ENCODE results near the gene NPEPPS.

Gene NPEPPS

GRCh38 chr17:47620503-47621245 is 89.8 kb downstream of the NPEPPS start:
- no peak overlapping the region for H2BK15ac ChIP-seq (ENCODE audit: low read depth, poor library complexity, severe bottlenecking)
- peak overlapping the region; percentile 77 for H3K9ac ChIP-seq (ENCODE audit: low read length)
- H3K18ac ChIP-seq (ENCODE audit: low read depth in 1 of 2, low read length in 2 of 2) = no peak overlapping the region
- H3K4me3 ChIP-seq (ENCODE audit: insufficient read depth in 1 of 2, low read depth in 1 of 2, low read length in 2 of 2) = no peak overlapping the region
- peaks cover 7% of the 10 kb centered on the region for H3K79me1 ChIP-seq (replicated peaks; ENCODE audit: low read length, poor library complexity, severe bottlenecking)
- no peak overlapping the region for H3K4ac ChIP-seq (ENCODE audit: low read depth in 1 of 2, low read length in 2 of 2)
- no peak for DNase-seq
- no peak overlapping the region for H3K23ac ChIP-seq (ENCODE audit: low read length in 2 of 2)
- no peaks in the 10 kb centered on the region for H3K9me3 ChIP-seq (ENCODE audit: control insufficient read depth, low read length)
- no peak overlapping the region for H2AFZ ChIP-seq (ENCODE audit: low read depth, low read length)
- H4K8ac ChIP-seq (ENCODE audit: low read length) = no peak overlapping the region
- no peak overlapping the region for H2BK12ac ChIP-seq (ENCODE audit: low read length in 2 of 2)
- WGBS = 99% methylated on average over 2 of the region's 3 CpGs
- H3K27me3 ChIP-seq (ENCODE audit: control insufficient read depth in 1 of 2, insufficient read depth in 1 of 2, low read length in 2 of 2) = no peaks in the 10 kb centered on the region
- H3K14ac ChIP-seq (ENCODE audit: low read length in 2 of 2) = no peak overlapping the region
- no peak overlapping the region for H4K91ac ChIP-seq (ENCODE audit: low read length)
- no peak overlapping the region for H3K4me2 ChIP-seq (ENCODE audit: low read length, poor library complexity, severe bottlenecking)
- H3K27ac ChIP-seq (ENCODE audit: low read length, poor library complexity, severe bottlenecking) = peak overlapping the region; percentile 93
- H3K4me1 ChIP-seq (ENCODE audit: control insufficient read depth, insufficient read depth, low read depth, low read length) = peaks cover 8% of the 10 kb centered on the region
- peaks cover 16 to 82% of the 10 kb centered on the region in 2 experiments for H3K36me3 ChIP-seq (ENCODE audit: control insufficient read depth in 1 of 2, insufficient read depth in 2 of 2, low read depth in 1 of 2, low read length in 2 of 2)
- H2BK5ac ChIP-seq (ENCODE audit: low read depth, low read length, poor library complexity, severe bottlenecking) = no peak overlapping the region
- no peak overlapping the region for H2BK120ac ChIP-seq (ENCODE audit: low read depth, low read length)
- no peak overlapping the region for H2AK5ac ChIP-seq (ENCODE audit: low read length, severe bottlenecking)

- Histone ChIP-seq H2AFZ (ENCODE audit: low read depth, low read length) (no peak overlapping the region), H3K36me3 (ENCODE audit: control insufficient read depth in 1 of 2, insufficient read depth in 2 of 2, low read depth in 1 of 2, low read length in 2 of 2) (peaks cover 12 to 82% of the 10 kb centered on the region in 2 experiments), H3K4me1 (ENCODE audit: control insufficient read depth, insufficient read depth, low read depth, low read length) (peaks cover 6% of the 10 kb centered on the region), H2BK15ac (ENCODE audit: low read depth, poor library complexity, severe bottlenecking) (no peak overlapping the region), H3K4me3 (ENCODE audit: insufficient read depth in 1 of 2, low read depth in 1 of 2, low read length in 2 of 2) (peak overlapping the region in 1 of 2 experiments; percentile 61), H2BK120ac (ENCODE audit: low read depth, low read length) (no peak overlapping the region), H3K23ac (ENCODE audit: low read length in 2 of 2) (no peak overlapping the region), H3K79me1 (replicated peaks; ENCODE audit: low read length, poor library complexity, severe bottlenecking) (peaks cover 5% of the 10 kb centered on the region), H3K4ac (ENCODE audit: low read depth in 1 of 2, low read length in 2 of 2) (no peak overlapping the region), H3K27ac (ENCODE audit: low read length, poor library complexity, severe bottlenecking) (peak overlapping the region; percentile 93), H3K27me3 (ENCODE audit: control insufficient read depth in 1 of 2, insufficient read depth in 1 of 2, low read length in 2 of 2) (no peaks in the 10 kb centered on the region), H4K91ac (ENCODE audit: low read length) (no peak overlapping the region), H2AK5ac (ENCODE audit: low read length, severe bottlenecking) (no peak overlapping the region), H3K9ac (ENCODE audit: low read length) (peak overlapping the region; percentile 77), H3K4me2 (ENCODE audit: low read length, poor library complexity, severe bottlenecking) (peak overlapping the region; percentile 23), H2BK5ac (ENCODE audit: low read depth, low read length, poor library complexity, severe bottlenecking) (no peak overlapping the region), H2BK12ac (ENCODE audit: low read length in 2 of 2) (no peak overlapping the region), H4K8ac (ENCODE audit: low read length) (peak overlapping the region; percentile 63), H3K14ac (ENCODE audit: low read length in 2 of 2) (peak overlapping the region in 1 of 2 experiments; percentile 18), H3K9me3 (ENCODE audit: control insufficient read depth, low read length) (no peaks in the 10 kb centered on the region), H3K18ac (ENCODE audit: low read depth in 1 of 2, low read length in 2 of 2) (no peak overlapping the region)
- DNase-seq = peak; percentile 91
- 32% methylated on average over 5 of the region's 9 CpGs for WGBS
Measured at GRCh38 chr17:47621293-47622179, 90.6 kb downstream of the NPEPPS start.

- Histone ChIP-seq H3K14ac (ENCODE audit: low read length in 2 of 2) (no peak overlapping the region), H3K18ac (ENCODE audit: low read depth in 1 of 2, low read length in 2 of 2) (no peak overlapping the region), H4K91ac (ENCODE audit: low read length) (no peak overlapping the region), H3K4me3 (ENCODE audit: insufficient read depth in 1 of 2, low read depth in 1 of 2, low read length in 2 of 2) (peak overlapping the region in 1 of 2 experiments; percentile 40), H3K27me3 (ENCODE audit: control insufficient read depth in 1 of 2, insufficient read depth in 1 of 2, low read length in 2 of 2) (no peaks in the 10 kb centered on the region), H3K4me2 (ENCODE audit: low read length, poor library complexity, severe bottlenecking) (peak overlapping the region; percentile 29), H2BK12ac (ENCODE audit: low read length in 2 of 2) (no peak overlapping the region), H2AK5ac (ENCODE audit: low read length, severe bottlenecking) (peak overlapping the region; percentile 88), H3K4me1 (ENCODE audit: control insufficient read depth, insufficient read depth, low read depth, low read length) (peaks cover 6% of the 10 kb centered on the region), H3K27ac (ENCODE audit: low read length, poor library complexity, severe bottlenecking) (peak overlapping the region; percentile 89), H2AFZ (ENCODE audit: low read depth, low read length) (no peak overlapping the region), H4K8ac (ENCODE audit: low read length) (no peak overlapping the region), H2BK5ac (ENCODE audit: low read depth, low read length, poor library complexity, severe bottlenecking) (peak overlapping the region; percentile 14), H2BK15ac (ENCODE audit: low read depth, poor library complexity, severe bottlenecking) (no peak overlapping the region), H3K9ac (ENCODE audit: low read length) (peak overlapping the region; percentile 77), H3K9me3 (ENCODE audit: control insufficient read depth, low read length) (no peaks in the 10 kb centered on the region), H3K4ac (ENCODE audit: low read depth in 1 of 2, low read length in 2 of 2) (no peak overlapping the region), H3K36me3 (ENCODE audit: control insufficient read depth in 1 of 2, insufficient read depth in 2 of 2, low read depth in 1 of 2, low read length in 2 of 2) (peaks cover 12 to 78% of the 10 kb centered on the region in 2 experiments), H3K79me1 (replicated peaks; ENCODE audit: low read length, poor library complexity, severe bottlenecking) (peaks cover 5% of the 10 kb centered on the region), H2BK120ac (ENCODE audit: low read depth, low read length) (no peak overlapping the region), H3K23ac (ENCODE audit: low read length in 2 of 2) (no peak overlapping the region)
- DNase-seq = no peak
- WGBS = 43% methylated on average over 1 of the region's 2 CpGs
Measured at GRCh38 chr17:47622180-47622549, 91.3 kb downstream of the NPEPPS start.

DNA sequence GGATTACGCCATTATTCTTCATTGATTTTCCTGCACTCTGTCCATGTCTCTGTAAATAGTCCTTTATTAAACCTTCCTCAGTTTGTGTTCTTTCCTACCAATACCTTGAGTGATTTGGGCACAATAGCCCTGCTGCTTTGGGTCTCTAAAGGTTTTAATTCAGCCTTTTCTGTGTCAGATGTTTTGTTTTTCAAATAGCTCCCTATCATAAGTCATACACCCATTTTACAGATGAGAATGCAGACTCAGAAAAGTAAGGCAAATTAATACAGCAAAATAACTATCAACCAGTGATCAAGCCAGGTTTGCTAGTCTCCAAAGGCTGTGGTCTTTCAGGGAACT is 93.8 kb downstream of the NPEPPS start:
- 62% methylated on average over 1 of the region's 1 CpG for WGBS
- H2BK15ac ChIP-seq (ENCODE audit: low read depth, poor library complexity, severe bottlenecking) = no peak overlapping the region
- H2BK120ac ChIP-seq (ENCODE audit: low read depth, low read length) = no peak overlapping the region
- H3K14ac ChIP-seq (ENCODE audit: low read length in 2 of 2) = no peak overlapping the region
- no peaks in the 10 kb centered on the region for H3K27me3 ChIP-seq (ENCODE audit: control insufficient read depth in 1 of 2, insufficient read depth in 1 of 2, low read length in 2 of 2)
- H3K4me2 ChIP-seq (ENCODE audit: low read length, poor library complexity, severe bottlenecking) = no peak overlapping the region
- no peak overlapping the region for H2AK5ac ChIP-seq (ENCODE audit: low read length, severe bottlenecking)
- no peak overlapping the region for H2AFZ ChIP-seq (ENCODE audit: low read depth, low read length)
- H3K79me1 ChIP-seq (replicated peaks; ENCODE audit: low read length, poor library complexity, severe bottlenecking) = peaks cover 3% of the 10 kb centered on the region
- H4K91ac ChIP-seq (ENCODE audit: low read length) = no peak overlapping the region
- no peak overlapping the region for H4K8ac ChIP-seq (ENCODE audit: low read length)
- no peak overlapping the region for H2BK5ac ChIP-seq (ENCODE audit: low read depth, low read length, poor library complexity, severe bottlenecking)
- no peak overlapping the region for H2BK12ac ChIP-seq (ENCODE audit: low read length in 2 of 2)
- peaks cover 6% of the 10 kb centered on the region for H3K4me1 ChIP-seq (ENCODE audit: control insufficient read depth, insufficient read depth, low read depth, low read length)
- H3K23ac ChIP-seq (ENCODE audit: low read length in 2 of 2) = no peak overlapping the region
- no peak overlapping the region for H3K4me3 ChIP-seq (ENCODE audit: insufficient read depth in 1 of 2, low read depth in 1 of 2, low read length in 2 of 2)
- no peak for DNase-seq
- no peak overlapping the region for H3K27ac ChIP-seq (ENCODE audit: low read length, poor library complexity, severe bottlenecking)
- peaks cover 8 to 54% of the 10 kb centered on the region in 2 experiments for H3K36me3 ChIP-seq (ENCODE audit: control insufficient read depth in 1 of 2, insufficient read depth in 2 of 2, low read depth in 1 of 2, low read length in 2 of 2)
- no peak overlapping the region for H3K18ac ChIP-seq (ENCODE audit: low read depth in 1 of 2, low read length in 2 of 2)
- no peak overlapping the region for H3K9ac ChIP-seq (ENCODE audit: low read length)
- no peak overlapping the region for H3K4ac ChIP-seq (ENCODE audit: low read depth in 1 of 2, low read length in 2 of 2)
- H3K9me3 ChIP-seq (ENCODE audit: control insufficient read depth, low read length) = no peaks in the 10 kb centered on the region
